Activated naive CD4-positive, alpha-beta T cell treated with anti-CD3 and anti-CD28 coated beads, Interleukin-2, amount 50 U/mL, for 72 hours (primary cell): ENCODE measurements around the gene TRIM14. TPM values are rescaled to one million over a fixed set of nuclear protein-coding genes. Genes with fewer than 3 reads are reported as not detected.
A peak's percentile ranks its signal among the peaks of the same experiment; 100 is the strongest.

ENCODE experiments used
- ATAC-seq, 2 donors: fragments of 150-1000 bp; cut with Tn5 transposase; 2 replicates each; pipeline ENCODE4 v1.10.0; 2021; ENCODE audit warnings: mild to moderate bottlenecking in 2 of 2, moderate library complexity in 2 of 2
- DNase-seq, 2 donors: peaks; one replicate each; pipeline ENCODE4 v3.0.0; 2021 to 2022; ENCODE audit warnings: low spot score in 2 of 2
- H3K27ac Mint-ChIP-seq, 2 donors: one replicate each; pipeline ENCODE4 v1.8.0; 2022; ENCODE audit warnings: mild to moderate bottlenecking in 2 of 2, mixed read lengths in 2 of 2
- H3K36me3 Mint-ChIP-seq, 2 donors: one replicate each; pipeline ENCODE4 v1.8.0; 2022; ENCODE audit warnings: mixed read lengths in 2 of 2
- H3K9me3 Mint-ChIP-seq, 2 donors: one replicate each; pipeline ENCODE4 v1.8.0; 2022; ENCODE audit warnings: mixed read lengths in 2 of 2
- total RNA-seq, 2 donors: library from RNA; stranded (reverse); gene quantifications; one replicate each; pipeline ENCODE4 v1.2.3, GENCODE V29; 2022

TRIM14 gene, protein sequence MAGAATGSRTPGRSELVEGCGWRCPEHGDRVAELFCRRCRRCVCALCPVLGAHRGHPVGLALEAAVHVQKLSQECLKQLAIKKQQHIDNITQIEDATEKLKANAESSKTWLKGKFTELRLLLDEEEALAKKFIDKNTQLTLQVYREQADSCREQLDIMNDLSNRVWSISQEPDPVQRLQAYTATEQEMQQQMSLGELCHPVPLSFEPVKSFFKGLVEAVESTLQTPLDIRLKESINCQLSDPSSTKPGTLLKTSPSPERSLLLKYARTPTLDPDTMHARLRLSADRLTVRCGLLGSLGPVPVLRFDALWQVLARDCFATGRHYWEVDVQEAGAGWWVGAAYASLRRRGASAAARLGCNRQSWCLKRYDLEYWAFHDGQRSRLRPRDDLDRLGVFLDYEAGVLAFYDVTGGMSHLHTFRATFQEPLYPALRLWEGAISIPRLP
- 10 to 100 TPM; 37.3 to 59.3 TPM for total RNA-seq

DNA sequence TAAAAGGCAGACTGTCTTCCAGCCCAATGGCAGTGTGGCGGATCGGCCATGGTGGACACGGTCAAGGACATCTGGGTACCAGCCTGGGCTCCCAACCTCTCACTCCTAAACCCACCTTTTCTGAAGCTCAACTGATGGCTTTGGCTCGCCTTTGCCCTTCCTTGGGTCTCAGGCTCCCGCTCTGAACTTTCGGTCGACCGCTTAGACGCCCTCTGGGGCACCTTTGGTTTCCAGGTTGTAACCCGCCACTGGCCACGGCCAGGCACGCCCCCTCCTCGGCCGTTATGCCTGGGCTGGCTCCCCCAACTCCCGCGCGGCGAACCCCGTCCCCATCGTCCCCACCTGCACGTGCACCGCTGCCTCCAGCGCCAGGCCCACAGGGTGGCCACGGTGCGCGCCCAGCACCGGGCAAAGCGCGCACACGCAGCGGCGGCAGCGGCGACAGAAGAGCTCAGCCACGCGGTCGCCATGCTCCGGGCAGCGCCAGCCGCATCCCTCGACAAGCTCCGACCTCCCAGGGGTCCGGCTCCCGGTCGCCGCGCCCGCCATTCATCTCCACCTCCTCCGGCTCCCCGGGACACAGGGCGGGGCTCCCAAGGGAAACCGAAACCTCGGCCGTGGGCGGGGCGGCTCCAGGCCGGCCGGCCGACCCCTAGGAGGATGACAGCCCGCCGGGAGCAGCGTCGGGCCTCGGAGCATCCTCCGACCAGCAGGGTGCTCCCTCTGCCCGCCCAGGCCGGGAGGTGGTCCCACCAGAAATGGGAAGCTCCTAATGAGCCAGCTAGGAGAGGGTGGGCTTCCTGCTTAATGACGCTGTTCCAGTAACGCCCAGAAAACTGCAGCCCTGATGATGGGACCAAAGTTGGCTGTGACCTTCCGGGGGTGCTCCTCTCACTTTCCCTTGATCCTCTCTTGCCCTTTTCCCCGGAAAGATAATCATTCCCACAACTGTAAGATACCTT lies at the start of gene TRIM14:
TRIM14 (minus strand) TSS at position 583 of the 962 bp plus-strand sequence; CDS start at position 549, 34 bp downstream.
- peaks cover 19 to 22% of the 10 kb centered on the region in 2 donors for H3K36me3 Mint-ChIP-seq
- ATAC-seq (peak; percentile 69 to 82), DNase-seq (peak; percentile 61 to 76)
- no peaks in the 10 kb centered on the region for H3K9me3 Mint-ChIP-seq
- peak within 1 kb of the TSS; percentile 91 to 93 for H3K27ac Mint-ChIP-seq

DNA sequence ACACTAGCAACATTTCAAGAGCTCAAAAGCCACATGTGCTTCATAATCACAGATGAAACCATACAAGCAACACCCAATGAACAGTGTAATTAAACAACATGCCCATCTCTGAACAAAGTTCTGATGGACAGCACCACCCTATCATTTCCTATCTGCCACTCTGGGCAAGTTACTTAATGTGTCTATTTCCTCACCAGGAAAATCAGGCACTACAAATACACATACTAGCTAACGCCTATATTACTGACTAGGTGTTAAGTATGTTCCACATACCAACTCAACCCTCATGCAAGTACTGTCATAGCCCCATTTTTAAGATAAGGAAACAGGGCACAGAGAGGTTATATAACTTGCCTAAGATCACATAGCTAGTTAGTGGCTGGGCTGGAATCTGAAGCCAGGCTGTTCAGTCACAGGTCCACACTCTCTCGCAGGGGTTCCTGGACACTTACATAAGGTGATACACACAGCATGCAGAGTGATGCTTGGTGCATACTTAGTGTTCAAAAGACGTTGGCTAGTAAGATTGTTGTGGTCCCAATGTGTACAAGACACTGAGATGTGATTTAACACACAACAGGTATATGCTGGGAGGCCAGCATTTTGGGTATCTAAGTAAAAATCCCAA lies 49.2 kb upstream of the TRIM14 start:
- no peak for DNase-seq
- no peak for ATAC-seq
- no peaks in the 10 kb centered on the region for H3K9me3 Mint-ChIP-seq
- no peak overlapping the region for H3K27ac Mint-ChIP-seq
- H3K36me3 Mint-ChIP-seq, result no peaks in the 10 kb centered on the region

DNA sequence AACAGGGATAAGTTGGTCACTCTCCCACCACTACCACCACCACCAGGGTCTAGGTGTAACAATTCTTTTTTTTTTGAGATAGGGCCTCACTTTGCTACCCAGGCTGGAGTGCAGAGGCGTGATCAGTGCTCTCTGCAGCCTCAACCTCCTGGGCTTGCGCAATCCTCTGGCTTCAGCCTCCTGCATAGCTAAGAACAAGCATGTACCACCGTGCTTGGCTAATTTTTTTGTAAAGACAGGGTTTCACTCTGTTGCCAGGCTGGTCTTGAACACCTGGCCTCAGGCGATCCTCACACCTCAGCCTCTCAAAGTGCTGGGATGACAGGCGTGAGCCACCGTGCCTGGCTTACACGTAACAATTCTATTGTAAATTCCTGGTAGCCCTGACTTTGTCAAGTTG lies 45.9 kb upstream of the TRIM14 start:
- Mint-ChIP-seq H3K27ac (no peak overlapping the region), H3K36me3 (no peaks in the 10 kb centered on the region), H3K9me3 (no peaks in the 10 kb centered on the region)
- ATAC-seq (no peak), DNase-seq (no peak)

DNA sequence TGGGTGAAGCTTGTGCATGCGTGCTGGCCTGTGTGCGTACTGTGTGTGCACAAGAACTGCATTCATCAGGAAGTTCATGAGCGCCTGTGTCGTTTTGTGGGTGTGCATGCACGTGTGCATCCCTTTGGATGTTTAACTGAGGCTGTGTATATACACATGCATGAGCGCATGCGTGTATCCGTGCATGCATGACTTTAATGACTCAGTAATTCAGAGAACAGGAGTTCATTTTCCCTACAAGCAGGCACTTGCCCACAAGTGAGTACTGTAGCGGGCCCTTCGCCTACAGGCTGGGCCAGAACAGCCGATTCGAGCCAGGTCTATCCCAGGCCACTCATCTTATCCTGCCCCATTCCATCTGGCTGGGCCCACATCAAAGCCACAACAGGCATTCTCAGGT lies 43.6 kb upstream of the TRIM14 start:
- no peaks in the 10 kb centered on the region for H3K36me3 Mint-ChIP-seq

DNA sequence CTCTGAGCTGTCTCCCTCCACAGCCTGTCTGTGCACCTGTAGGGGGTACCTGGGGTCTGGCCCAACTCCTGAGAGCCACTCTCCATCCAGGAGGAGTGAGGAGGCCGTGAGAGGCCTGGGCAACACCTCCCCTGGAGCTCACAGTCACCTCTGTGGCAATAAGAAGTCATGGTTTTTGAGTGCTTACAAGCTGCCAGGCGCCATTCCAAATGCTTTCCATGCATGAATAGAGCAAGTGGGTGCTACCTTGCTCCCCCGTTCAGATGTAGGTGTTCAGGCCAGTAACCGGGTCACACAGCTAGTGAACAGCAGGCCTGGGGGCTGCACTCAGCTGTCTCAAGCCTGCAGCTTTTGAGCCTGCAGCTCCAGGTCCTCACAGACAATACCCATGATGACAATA lies 42.8 kb upstream of the TRIM14 start:
- H3K9me3 Mint-ChIP-seq, result no peaks in the 10 kb centered on the region
- no peaks in the 10 kb centered on the region for H3K36me3 Mint-ChIP-seq
- no peak overlapping the region for H3K27ac Mint-ChIP-seq
- no peak for ATAC-seq
- no peak for DNase-seq

More for the DNA sequence above, 43.6 kb upstream of the TRIM14 start:
- DNase-seq, result no peak
- ATAC-seq, result no peak
- Mint-ChIP-seq H3K9me3 (no peaks in the 10 kb centered on the region), H3K27ac (peak overlapping the region in 1 of 2 donors; percentile 39)

DNA sequence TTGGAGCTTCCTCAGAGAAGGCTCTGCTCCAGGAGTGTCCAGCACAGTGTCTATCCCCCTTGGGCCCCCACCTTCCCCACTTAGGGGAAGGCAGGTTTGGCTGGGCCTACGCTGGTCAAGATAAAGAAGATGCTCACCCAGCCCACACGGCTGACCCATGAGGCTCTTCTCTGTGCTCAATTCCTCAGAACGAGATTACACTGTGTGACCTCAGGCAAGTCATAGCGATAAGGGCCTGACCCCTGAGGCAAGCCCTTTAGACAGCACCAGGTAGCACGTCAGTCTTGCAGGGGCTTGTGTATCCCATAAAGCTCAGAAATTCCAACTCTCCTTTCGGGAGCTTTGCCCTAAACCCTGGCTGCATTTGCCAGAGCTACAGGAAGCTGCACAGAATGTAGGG lies 40.8 kb upstream of the TRIM14 start:
- H3K9me3 Mint-ChIP-seq, result no peaks in the 10 kb centered on the region
- ATAC-seq (no peak), DNase-seq (no peak)
- no peaks in the 10 kb centered on the region for H3K36me3 Mint-ChIP-seq
- H3K27ac Mint-ChIP-seq, result peak overlapping the region in 1 of 2 donors; percentile 12

DNA sequence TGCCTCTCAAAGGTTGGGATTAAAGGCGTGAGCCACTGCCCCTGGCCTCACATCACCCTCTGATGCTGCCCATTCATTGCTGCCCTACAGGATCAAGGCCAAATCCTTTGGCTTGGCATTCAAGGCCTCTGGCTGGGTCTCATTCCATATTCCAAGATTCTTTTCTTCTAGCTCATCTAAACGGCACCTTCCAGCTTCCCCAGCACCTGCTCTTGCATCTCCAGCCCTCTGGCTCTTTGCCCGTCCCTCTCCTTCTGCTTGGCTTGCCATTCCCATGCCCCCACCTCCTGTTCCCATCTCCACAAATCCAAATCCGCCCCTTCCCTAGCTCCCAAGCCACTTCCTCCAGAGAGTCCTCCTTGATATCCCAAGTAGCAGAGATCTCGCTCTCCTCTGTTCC lies 40.3 kb upstream of the TRIM14 start:
- DNase-seq, result no peak
- no peaks in the 10 kb centered on the region for H3K36me3 Mint-ChIP-seq
- ATAC-seq, result no peak
- peak overlapping the region in 1 of 2 donors; percentile 12 for H3K27ac Mint-ChIP-seq
- no peaks in the 10 kb centered on the region for H3K9me3 Mint-ChIP-seq

DNA sequence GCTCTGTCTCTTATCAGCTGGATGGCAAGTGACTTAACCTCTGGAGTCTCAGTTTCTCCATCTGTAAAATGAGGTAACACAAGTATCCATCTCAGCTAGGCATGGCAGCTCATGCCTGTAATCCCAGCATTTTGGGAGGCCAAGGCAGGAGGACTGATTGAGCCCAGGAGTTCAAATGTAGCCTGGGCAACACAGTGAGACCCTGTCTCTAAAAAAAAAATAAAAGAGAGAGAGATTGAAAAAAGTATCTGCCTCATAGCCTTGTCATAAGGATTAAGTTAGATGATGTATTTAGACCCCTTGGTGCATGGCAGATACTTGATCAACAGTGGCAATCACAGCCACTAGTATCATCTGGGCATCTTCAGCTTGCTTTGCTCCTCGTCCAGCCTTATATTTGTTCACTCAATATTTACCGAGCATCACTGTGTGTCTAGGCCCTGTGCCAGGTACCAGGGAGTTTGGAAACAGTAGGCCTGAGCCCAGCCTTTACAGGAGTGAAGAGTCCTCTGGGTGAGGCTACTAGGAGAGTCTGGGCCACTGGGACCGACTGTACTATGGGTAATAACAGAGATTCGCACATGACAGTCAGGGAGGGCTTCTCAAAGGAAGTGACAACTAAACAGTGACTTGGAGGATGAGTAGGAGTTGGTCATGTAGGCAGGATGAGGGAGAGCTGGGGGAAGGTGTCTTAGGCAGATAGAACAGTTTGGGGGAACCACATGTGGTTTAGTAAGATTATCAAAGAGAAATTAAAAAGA lies 39.2 kb upstream of the TRIM14 start:
- DNase-seq (no peak), ATAC-seq (peak in 1 of 2 donors; percentile 22)
- H3K9me3 Mint-ChIP-seq, result no peaks in the 10 kb centered on the region
- H3K27ac Mint-ChIP-seq, result peak overlapping the region; percentile 0 to 37
- no peaks in the 10 kb centered on the region for H3K36me3 Mint-ChIP-seq

DNA sequence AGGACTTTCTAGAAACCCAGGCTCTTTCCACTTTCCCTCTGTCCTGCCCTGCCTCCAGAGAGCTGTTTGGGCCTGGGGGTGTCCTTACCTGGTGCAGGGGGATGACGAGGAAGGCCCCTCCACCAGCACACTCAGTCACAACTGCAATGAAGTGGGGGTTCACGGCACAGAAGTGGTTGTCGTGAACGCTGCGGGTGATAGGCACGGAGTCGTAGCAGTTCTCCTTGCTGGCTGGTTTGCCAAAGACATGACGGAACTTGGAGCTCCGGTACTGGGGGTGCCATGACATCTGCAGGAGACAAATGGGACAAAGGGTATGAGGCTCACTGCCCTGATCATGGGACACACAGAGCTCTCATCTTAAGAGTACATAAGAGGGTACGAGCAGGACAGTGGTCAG lies 38.4 kb upstream of the TRIM14 start:
- Mint-ChIP-seq H3K27ac (no peak overlapping the region), H3K9me3 (no peaks in the 10 kb centered on the region), H3K36me3 (no peaks in the 10 kb centered on the region)
- ATAC-seq (no peak), DNase-seq (no peak)

DNA sequence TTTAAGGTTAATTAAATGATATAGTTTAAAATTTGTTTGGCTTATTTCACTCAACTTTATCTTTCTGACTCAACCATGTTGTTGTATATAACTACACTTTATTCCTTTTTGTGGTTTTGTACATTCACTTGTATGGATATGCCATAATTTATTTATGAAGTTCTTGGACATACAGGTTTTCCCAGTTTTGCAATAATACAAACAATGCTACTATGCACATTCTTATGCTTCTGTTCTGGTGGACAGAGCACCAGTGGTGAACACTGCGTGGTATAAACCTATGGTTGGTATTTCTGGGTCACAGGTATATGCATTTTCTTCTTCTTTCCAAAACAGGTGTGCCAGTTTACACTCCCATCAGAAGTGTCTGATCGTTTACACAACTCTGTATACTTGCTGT lies 35.7 kb upstream of the TRIM14 start:
- Mint-ChIP-seq H3K36me3 (no peaks in the 10 kb centered on the region), H3K27ac (no peak overlapping the region), H3K9me3 (no peaks in the 10 kb centered on the region)
- ATAC-seq (no peak), DNase-seq (no peak)

DNA sequence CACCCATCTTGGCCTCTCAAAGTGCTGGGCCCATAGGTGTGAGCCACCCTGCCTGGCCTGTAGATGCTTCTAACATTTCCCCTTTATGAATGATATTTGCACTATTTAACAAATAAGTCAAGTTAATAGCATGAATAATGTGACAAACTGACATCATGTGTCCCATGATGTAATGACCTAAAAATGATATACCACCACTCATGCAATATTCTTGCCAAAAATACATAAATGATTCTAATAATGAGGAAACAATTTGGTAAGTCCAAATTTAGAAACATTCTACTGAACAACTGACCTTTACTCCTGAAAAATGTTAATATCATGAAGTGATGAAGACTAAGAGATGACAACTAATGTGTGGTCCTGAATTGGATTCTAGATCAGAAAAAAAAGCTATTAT lies 33.5 kb upstream of the TRIM14 start:
- DNase-seq (no peak), ATAC-seq (no peak)
- Mint-ChIP-seq H3K9me3 (no peaks in the 10 kb centered on the region), H3K27ac (peak overlapping the region in 1 of 2 donors; percentile 25), H3K36me3 (no peaks in the 10 kb centered on the region)

DNA sequence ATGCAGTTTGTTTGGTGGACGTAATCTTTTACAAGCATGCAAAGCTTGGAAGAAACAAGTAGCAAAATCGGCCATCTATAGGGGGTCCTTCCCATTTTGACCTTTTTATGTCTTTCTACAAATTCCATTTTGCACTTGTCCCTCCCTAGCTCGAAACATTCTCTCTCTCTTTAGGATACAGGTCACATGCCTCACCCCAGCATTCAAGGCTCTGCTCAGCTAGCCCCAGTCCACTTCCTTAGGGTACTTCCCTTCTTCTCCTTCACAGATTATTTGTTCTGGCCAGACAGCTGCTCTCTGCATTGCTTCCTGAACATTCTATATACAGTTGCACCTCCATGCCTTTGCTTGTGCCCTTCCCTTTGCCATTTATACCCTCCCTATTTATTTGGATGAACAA lies 31.7 kb upstream of the TRIM14 start:
- H3K27ac Mint-ChIP-seq, result peak overlapping the region in 1 of 2 donors; percentile 52
- ATAC-seq (no peak), DNase-seq (no peak)
- no peaks in the 10 kb centered on the region for H3K36me3 Mint-ChIP-seq
- no peaks in the 10 kb centered on the region for H3K9me3 Mint-ChIP-seq

DNA sequence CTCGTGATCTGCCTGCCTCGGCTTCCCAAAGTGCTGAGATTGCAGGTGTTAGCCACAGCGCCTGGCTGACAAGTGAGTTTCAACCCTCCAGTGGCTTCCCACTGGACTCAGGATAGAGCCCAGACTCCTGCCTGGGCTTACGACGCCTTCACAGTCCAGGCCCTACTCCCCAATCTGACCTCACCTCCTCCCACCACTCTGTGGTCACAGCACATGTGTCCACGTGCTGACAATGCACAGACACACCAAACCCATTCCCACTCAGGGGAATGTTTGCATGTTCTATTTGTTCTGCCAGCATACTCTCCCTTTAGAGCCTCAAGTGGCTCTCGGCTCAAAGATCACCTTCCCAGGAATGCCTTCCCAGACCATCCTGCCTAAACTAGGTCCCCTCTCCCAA lies 31.1 kb upstream of the TRIM14 start:
- Mint-ChIP-seq H3K36me3 (no peaks in the 10 kb centered on the region), H3K27ac (peak overlapping the region in 1 of 2 donors; percentile 13), H3K9me3 (no peaks in the 10 kb centered on the region)
- DNase-seq (no peak), ATAC-seq (no peak)

DNA sequence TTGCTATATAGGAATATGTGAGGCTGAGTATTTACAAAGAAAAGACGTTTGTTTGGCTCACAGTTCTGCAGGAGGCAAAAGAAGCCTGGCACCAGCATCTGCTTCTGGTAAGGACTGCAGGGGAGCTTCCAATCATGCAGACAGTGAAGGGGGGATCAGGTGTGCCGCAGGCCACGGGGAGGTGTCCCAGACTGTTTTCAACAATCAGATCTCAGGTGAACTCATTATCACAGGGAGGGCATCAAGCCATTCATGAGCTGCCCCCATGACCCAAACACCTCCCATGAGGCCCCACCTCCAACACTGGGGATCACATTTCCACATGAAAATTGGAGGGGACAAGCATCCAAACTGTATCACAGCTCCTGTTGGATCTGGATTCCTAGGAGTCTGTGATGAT lies 30.4 kb upstream of the TRIM14 start:
- Mint-ChIP-seq H3K36me3 (no peaks in the 10 kb centered on the region), H3K27ac (no peak overlapping the region), H3K9me3 (no peaks in the 10 kb centered on the region)
- ATAC-seq, result no peak
- DNase-seq, result no peak

DNA sequence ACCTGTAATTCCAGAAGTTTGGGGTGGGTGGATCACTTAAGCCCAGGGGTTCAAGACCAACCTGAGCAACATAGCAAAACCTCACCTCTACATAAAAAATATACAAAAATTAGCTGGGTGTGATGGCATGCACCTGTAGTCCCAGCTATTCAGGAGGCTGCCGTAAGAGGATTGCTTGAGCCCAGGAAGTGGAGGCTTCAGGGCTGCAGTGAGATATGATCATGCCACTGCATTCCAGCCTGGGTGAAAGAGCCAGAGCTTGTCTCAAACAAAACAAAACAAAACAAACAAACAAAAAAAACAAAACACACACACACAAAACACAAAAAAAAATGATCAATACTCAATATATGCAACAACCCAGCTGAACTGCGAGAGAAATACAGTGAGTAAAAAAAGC lies 29.5 kb upstream of the TRIM14 start:
- DNase-seq (no peak), ATAC-seq (no peak)
- Mint-ChIP-seq H3K9me3 (no peaks in the 10 kb centered on the region), H3K36me3 (no peaks in the 10 kb centered on the region), H3K27ac (no peak overlapping the region)

DNA sequence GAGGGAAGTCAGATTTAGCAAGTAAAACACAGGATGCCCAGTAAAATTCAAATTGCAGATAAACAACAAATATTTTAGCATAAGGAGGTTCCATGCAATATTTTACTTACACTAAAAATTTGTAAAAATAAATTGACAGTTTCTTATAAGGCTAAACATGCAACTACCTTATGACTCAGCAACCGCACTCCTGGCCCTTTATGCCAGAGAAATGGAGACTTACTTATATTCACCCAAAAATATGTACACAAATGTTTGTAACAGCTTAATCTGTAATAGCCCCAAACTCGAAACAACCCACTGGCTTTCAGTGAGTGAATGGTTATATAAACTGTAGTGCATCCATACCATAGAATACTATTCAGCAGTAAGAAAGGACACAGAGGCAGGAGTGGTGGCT lies 28.6 kb upstream of the TRIM14 start:
- no peaks in the 10 kb centered on the region for H3K36me3 Mint-ChIP-seq
- ATAC-seq (no peak), DNase-seq (no peak)
- H3K27ac Mint-ChIP-seq, result no peak overlapping the region
- H3K9me3 Mint-ChIP-seq, result no peaks in the 10 kb centered on the region
